HUES6 (cell line): ENCODE measurements around the gene ZNF319.

ENCODE experiments used
- H3K27ac ChIP-seq: 2 replicates; pipeline ENCODE4 v1.7.0; 2013; ENCODE audit warnings: low read depth, mild to moderate bottlenecking, low read length, inconsistent platforms
- H3K27me3 ChIP-seq: 2 replicates; pipeline ENCODE4 v1.6.1; 2013; ENCODE audit warnings: low read length; ENCODE audit not compliant: control insufficient read depth, insufficient read depth
- H3K36me3 ChIP-seq: 2 replicates; pipeline ENCODE4 v1.6.1; 2013; ENCODE audit warnings: low read length; ENCODE audit not compliant: control insufficient read depth, insufficient read depth
- H3K4me1 ChIP-seq: 2 replicates; pipeline ENCODE4 v1.6.1; 2013; ENCODE audit warnings: low read length; ENCODE audit not compliant: control insufficient read depth, insufficient read depth
- H3K4me3 ChIP-seq: 2 replicates; pipeline ENCODE4 v1.5.1; 2013; ENCODE audit warnings: low read depth, low read length
- H3K9ac ChIP-seq: one replicate; pipeline ENCODE4 v1.6.1; 2013; ENCODE audit warnings: mild to moderate bottlenecking, low read length
- H3K9me3 ChIP-seq: 2 replicates; pipeline ENCODE4 v1.6.1; 2013; ENCODE audit warnings: low read depth, low read length; ENCODE audit not compliant: control insufficient read depth, insufficient read depth

Gene ZNF319

DNA sequence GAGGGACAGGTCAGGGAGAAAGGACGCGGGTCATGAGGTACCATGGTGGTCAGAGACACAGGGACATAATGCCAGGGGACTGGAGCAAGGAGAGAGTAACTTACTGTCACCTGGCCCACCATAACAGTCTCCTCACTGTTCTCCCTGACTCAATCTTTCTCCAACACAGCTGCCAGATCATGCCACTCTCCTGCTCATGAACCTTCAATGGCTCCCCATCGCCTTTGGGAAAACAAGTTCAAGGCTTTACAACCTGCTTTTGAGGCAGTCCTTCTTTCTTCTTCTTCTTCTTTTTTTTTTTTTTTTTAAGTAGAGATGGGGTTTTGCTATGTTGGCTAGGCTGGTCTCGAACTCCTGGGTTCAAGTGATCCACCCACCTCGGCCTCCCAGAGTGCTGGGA lies 52.4 kb downstream of the ZNF319 start:
- H3K4me1 ChIP-seq = peaks cover 5% of the 10 kb centered on the region; the same call in 1 of the 2 replicates
- no peaks in the 10 kb centered on the region for H3K27me3 ChIP-seq
- H3K9ac ChIP-seq = no peak overlapping the region
- H3K4me3 ChIP-seq = no peak overlapping the region
- H3K36me3 ChIP-seq = no peaks in the 10 kb centered on the region
- no peaks in the 10 kb centered on the region for H3K9me3 ChIP-seq
- no peak overlapping the region for H3K27ac ChIP-seq

DNA sequence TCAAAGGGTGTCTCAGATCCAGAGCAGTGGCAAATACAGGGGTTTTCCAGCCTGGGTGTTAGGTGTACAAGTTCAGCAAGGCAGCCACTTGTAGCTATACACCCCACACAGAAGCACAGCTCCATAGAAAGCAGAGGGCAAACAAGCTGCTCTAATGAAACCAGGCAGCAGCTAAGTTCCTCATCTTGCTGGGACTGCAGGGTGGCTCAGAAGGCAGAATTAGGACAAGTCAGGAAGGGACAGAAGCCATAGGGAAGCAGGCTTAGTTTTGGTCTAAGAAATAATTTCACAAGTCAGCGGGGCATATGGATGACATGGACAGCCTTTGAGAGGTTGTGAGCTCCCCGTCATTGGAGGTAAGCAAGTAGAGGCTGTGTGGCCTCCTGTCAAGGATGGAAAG lies 53.2 kb downstream of the ZNF319 start:
- H3K36me3 ChIP-seq = no peaks in the 10 kb centered on the region
- no peaks in the 10 kb centered on the region for H3K27me3 ChIP-seq
- no peak overlapping the region for H3K4me3 ChIP-seq
- no peaks in the 10 kb centered on the region for H3K9me3 ChIP-seq
- H3K4me1 ChIP-seq = peaks cover 5% of the 10 kb centered on the region; the same call in 1 of the 2 replicates
- H3K27ac ChIP-seq = no peak overlapping the region
- no peak overlapping the region for H3K9ac ChIP-seq

DNA sequence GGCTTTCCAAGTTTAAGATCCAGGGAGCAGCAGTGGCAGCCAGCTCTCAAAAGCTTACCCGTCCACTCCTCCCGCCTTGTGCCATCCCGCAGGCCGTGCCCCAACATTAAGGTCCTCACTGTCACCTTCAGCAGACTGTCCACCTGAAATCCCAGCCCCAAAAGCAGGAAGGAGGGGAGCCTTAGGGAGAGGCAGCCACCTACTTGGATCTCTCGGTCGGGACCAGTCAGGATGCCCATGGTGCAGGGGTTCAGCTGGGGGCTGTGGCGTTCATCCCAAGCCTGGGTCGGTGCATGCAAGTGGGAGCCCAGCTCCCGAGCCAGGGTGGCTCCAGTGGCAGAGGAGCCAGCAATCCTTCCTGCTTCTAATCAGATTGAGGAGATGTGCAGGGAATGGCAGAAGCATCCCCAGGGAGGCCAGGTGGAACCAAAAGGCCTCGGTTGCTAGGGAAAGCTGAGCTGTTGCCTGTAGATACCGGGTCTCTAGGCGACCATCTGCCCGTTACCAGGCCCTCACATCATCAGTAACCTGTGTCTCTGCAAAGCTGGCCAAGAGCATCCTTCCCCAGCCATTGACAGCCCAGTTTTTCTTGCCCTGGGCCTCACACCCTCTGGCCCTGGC lies 54.2 kb downstream of the ZNF319 start:
- Histone ChIP-seq H3K36me3 (no peaks in the 10 kb centered on the region), H3K4me3 (no peak overlapping the region), H3K9ac (no peak overlapping the region), H3K4me1 (peaks cover 5% of the 10 kb centered on the region; the same call in 1 of the 2 replicates), H3K27ac (no peak overlapping the region), H3K27me3 (no peaks in the 10 kb centered on the region), H3K9me3 (no peaks in the 10 kb centered on the region)

DNA sequence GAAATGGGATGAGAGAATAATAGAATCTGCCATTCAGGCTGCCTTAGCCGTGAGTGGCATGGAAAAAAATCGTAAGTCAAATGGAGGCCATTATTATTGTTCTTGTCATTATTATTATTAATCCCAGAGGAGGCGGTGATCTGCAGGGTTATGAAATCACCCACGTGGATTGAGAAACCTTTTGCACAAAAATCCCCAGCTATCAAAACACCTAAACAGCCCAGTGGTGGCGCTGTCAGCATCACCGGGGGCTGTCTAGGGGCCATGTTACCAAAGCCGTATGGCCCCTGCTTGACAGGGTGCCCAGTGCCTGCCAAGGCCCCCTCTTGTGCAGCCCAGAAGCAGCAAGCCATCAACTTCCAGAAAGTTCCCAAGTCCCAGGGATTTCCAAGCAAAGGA lies 54.7 kb downstream of the ZNF319 start:
- no peaks in the 10 kb centered on the region for H3K27me3 ChIP-seq
- no peak overlapping the region for H3K4me3 ChIP-seq
- no peak overlapping the region for H3K9ac ChIP-seq
- H3K27ac ChIP-seq = no peak overlapping the region
- H3K9me3 ChIP-seq = no peaks in the 10 kb centered on the region
- no peaks in the 10 kb centered on the region for H3K36me3 ChIP-seq
- H3K4me1 ChIP-seq = peaks cover 5% of the 10 kb centered on the region; the same call in 1 of the 2 replicates

- Histone ChIP-seq H3K36me3 (no peaks in the 10 kb centered on the region), H3K9ac (no peak overlapping the region), H3K4me3 (no peak overlapping the region), H3K4me1 (peaks cover 5% of the 10 kb centered on the region; the same call in 1 of the 2 replicates), H3K27me3 (no peaks in the 10 kb centered on the region), H3K9me3 (no peaks in the 10 kb centered on the region), H3K27ac (no peak overlapping the region)
These were observed 55.3 kb downstream of the ZNF319 start for GRCh38 chr16:57944970-57945739.
